LNCaP clone FGC (cell line): ENCODE results near the gene WFDC6.

Experiments
- DNase-seq: peaks from one replicate; pipeline ENCODE4 v3.0.0-alpha.2; 2011; ENCODE audit warnings: low read depth
- H3K4me3 ChIP-seq: 2 replicates; pipeline ENCODE4 v1.5.1; 2011; ENCODE audit warnings: mild to moderate bottlenecking, low read depth, low read length, control low read depth
- TF ChIP-seq, protein P1 (sequence below): IDR thresholded peaks from 2 replicates; pipeline ENCODE4 v1.5.1; 2012; ENCODE audit warnings: mild to moderate bottlenecking; ENCODE audit not compliant: control insufficient read depth, insufficient read depth; ENCODE audit errors: extremely low read depth

WFDC6 gene

GRCh38 chr20:45495501-45495941 lies 43.8 kb downstream of the WFDC6 start:
- TF ChIP-seq, protein P1, sequence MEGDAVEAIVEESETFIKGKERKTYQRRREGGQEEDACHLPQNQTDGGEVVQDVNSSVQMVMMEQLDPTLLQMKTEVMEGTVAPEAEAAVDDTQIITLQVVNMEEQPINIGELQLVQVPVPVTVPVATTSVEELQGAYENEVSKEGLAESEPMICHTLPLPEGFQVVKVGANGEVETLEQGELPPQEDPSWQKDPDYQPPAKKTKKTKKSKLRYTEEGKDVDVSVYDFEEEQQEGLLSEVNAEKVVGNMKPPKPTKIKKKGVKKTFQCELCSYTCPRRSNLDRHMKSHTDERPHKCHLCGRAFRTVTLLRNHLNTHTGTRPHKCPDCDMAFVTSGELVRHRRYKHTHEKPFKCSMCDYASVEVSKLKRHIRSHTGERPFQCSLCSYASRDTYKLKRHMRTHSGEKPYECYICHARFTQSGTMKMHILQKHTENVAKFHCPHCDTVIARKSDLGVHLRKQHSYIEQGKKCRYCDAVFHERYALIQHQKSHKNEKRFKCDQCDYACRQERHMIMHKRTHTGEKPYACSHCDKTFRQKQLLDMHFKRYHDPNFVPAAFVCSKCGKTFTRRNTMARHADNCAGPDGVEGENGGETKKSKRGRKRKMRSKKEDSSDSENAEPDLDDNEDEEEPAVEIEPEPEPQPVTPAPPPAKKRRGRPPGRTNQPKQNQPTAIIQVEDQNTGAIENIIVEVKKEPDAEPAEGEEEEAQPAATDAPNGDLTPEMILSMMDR, result no peak
- no peak overlapping the region for H3K4me3 ChIP-seq
- DNase-seq, result no peak

GRCh38 chr20:45489083-45489531 lies 50.2 kb downstream of the WFDC6 start:
- H3K4me3 ChIP-seq, result no peak overlapping the region
- TF ChIP-seq, protein P1, result no peak
- no peak for DNase-seq

GRCh38 chr20:45487231-45487635 lies 52.0 kb downstream of the WFDC6 start:
- no peak overlapping the region for H3K4me3 ChIP-seq
- DNase-seq, result no peak
- TF ChIP-seq, protein P1, result 0 out of 2 replicates have a peak, but pooled peaks have one; percentile 6

GRCh38 chr20:45485388-45485787 lies 53.9 kb downstream of the WFDC6 start:
- H3K4me3 ChIP-seq, result no peak overlapping the region
- DNase-seq, result no peak
- TF ChIP-seq, protein P1, result no peak

DNA sequence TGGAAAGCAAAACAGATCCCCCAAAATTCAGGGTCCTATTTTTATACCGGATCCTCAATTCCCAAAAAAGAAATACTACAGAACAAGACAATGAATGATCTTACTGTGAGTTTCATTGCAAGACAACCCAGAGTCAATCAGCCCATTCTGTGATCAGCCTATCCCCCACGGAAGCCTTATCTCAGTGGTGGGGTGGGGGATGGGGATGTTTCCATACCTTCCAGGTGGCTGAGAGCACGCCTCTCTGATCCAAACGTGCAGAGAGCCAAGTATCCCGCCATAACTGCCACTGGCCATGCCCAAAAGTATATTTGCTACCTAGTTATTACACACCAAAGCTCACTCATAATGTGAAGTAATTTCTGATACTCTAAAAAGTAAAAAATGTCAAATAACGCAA lies 54.6 kb downstream of the WFDC6 start:
- no peak for DNase-seq
- H3K4me3 ChIP-seq, result no peak overlapping the region
- TF ChIP-seq, protein P1, result no peak
